Measurements from ENCODE around the gene NHSL1. TPM values are rescaled to one million over a fixed set of nuclear protein-coding genes. Genes with fewer than 3 reads are reported as not detected.

NHSL1 gene
- total and polyA plus RNA-seq, 9 of the 15 experiments (the other 6 are each of a cell fraction or from before 2014, with no cell fraction given) = 0.09 to 0.20 TPM; not detected in 7

DNA sequence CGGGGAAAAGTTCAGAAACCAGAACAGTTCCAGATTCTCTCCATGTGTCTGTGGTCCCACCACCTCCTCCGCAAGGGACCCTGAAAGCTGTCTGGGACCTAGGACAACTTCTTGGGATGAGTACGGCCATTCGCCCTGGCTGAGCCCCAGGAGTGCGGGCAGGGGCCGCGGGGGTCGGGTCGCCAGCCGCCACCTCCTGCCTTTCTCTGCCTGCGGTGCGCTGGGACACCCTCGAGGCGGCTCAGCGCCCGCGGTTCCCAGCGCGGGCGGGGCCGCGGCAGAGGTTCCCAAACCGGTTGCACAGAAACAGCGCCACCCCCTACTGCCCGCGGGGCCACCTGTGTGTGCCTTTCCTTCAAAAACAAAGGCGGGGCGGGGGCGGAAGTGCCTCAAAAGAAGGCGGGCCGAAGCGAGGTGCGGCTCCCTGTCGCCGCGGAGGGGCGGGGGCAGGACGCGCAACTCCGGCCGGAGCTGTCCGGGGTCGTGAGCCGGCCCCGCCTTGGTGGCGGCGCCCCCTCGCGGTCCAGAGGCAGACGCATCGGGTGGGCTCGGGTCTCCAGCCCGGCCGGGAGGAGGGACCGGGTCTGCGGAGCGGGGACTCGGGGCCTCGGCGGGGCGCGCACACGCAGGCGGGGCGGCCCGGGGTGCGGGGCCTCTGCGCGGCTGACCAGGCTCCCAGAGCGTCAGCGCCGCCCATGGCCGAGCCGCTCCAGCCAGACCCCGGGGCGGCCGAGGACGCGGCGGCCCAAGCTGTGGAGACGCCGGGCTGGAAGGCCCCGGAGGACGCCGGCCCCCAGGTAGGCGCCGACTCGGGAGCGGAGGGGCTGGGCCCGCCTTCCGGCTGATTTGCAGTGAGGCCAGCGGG is 95.3 kb downstream of the NHSL1 start, which contains the start of gene HEBP2 (continued):
- TF ChIP-seq, protein P1, sequence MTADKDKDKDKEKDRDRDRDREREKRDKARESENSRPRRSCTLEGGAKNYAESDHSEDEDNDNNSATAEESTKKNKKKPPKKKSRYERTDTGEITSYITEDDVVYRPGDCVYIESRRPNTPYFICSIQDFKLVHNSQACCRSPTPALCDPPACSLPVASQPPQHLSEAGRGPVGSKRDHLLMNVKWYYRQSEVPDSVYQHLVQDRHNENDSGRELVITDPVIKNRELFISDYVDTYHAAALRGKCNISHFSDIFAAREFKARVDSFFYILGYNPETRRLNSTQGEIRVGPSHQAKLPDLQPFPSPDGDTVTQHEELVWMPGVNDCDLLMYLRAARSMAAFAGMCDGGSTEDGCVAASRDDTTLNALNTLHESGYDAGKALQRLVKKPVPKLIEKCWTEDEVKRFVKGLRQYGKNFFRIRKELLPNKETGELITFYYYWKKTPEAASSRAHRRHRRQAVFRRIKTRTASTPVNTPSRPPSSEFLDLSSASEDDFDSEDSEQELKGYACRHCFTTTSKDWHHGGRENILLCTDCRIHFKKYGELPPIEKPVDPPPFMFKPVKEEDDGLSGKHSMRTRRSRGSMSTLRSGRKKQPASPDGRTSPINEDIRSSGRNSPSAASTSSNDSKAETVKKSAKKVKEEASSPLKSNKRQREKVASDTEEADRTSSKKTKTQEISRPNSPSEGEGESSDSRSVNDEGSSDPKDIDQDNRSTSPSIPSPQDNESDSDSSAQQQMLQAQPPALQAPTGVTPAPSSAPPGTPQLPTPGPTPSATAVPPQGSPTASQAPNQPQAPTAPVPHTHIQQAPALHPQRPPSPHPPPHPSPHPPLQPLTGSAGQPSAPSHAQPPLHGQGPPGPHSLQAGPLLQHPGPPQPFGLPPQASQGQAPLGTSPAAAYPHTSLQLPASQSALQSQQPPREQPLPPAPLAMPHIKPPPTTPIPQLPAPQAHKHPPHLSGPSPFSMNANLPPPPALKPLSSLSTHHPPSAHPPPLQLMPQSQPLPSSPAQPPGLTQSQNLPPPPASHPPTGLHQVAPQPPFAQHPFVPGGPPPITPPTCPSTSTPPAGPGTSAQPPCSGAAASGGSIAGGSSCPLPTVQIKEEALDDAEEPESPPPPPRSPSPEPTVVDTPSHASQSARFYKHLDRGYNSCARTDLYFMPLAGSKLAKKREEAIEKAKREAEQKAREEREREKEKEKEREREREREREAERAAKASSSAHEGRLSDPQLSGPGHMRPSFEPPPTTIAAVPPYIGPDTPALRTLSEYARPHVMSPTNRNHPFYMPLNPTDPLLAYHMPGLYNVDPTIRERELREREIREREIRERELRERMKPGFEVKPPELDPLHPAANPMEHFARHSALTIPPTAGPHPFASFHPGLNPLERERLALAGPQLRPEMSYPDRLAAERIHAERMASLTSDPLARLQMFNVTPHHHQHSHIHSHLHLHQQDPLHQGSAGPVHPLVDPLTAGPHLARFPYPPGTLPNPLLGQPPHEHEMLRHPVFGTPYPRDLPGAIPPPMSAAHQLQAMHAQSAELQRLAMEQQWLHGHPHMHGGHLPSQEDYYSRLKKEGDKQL (CRISPR knock-in tag; IDR thresholded peaks at IDR 0.05; ENCODE audit: borderline replicate concordance) = no peak
- TF ChIP-seq SP2 (IDR thresholded peaks at IDR 0.05; ENCODE audit: extremely low read depth, low read depth, low read length, poor library complexity, severe bottlenecking) (peak; percentile 21), CTBP1 (IDR thresholded peaks at IDR 0.05; ENCODE audit: borderline replicate concordance) (peak; percentile 97), GATA2 (CRISPR knock-in tag; IDR thresholded peaks at IDR 0.05) (no peak), ZEB2 (IDR thresholded peaks at IDR 0.05) (peak; percentile 61; the same call in 1 of the 2 replicates), GABPB2 (CRISPR knock-in tag; conservative IDR thresholded peaks at IDR 0.05) (no peak), CEBPB (tag; IDR thresholded peaks at IDR 0.05) (no peak), RHOXF2B (CRISPR knock-in tag; conservative IDR thresholded peaks at IDR 0.05) (no peak), FOXJ2 (tag; IDR thresholded peaks at IDR 0.05) (no peak)
- TF ChIP-seq, protein P2, sequence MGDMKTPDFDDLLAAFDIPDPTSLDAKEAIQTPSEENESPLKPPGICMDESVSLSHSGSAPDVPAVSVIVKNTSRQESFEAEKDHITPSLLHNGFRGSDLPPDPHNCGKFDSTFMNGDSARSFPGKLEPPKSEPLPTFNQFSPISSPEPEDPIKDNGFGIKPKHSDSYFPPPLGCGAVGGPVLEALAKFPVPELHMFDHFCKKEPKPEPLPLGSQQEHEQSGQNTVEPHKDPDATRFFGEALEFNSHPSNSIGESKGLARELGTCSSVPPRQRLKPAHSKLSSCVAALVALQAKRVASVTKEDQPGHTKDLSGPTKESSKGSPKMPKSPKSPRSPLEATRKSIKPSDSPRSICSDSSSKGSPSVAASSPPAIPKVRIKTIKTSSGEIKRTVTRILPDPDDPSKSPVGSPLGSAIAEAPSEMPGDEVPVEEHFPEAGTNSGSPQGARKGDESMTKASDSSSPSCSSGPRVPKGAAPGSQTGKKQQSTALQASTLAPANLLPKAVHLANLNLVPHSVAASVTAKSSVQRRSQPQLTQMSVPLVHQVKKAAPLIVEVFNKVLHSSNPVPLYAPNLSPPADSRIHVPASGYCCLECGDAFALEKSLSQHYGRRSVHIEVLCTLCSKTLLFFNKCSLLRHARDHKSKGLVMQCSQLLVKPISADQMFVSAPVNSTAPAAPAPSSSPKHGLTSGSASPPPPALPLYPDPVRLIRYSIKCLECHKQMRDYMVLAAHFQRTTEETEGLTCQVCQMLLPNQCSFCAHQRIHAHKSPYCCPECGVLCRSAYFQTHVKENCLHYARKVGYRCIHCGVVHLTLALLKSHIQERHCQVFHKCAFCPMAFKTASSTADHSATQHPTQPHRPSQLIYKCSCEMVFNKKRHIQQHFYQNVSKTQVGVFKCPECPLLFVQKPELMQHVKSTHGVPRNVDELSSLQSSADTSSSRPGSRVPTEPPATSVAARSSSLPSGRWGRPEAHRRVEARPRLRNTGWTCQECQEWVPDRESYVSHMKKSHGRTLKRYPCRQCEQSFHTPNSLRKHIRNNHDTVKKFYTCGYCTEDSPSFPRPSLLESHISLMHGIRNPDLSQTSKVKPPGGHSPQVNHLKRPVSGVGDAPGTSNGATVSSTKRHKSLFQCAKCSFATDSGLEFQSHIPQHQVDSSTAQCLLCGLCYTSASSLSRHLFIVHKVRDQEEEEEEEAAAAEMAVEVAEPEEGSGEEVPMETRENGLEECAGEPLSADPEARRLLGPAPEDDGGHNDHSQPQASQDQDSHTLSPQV (IDR thresholded peaks at IDR 0.05) = peak; percentile 59; the same call in 1 of the 2 replicates
- TF ChIP-seq, protein P3, sequence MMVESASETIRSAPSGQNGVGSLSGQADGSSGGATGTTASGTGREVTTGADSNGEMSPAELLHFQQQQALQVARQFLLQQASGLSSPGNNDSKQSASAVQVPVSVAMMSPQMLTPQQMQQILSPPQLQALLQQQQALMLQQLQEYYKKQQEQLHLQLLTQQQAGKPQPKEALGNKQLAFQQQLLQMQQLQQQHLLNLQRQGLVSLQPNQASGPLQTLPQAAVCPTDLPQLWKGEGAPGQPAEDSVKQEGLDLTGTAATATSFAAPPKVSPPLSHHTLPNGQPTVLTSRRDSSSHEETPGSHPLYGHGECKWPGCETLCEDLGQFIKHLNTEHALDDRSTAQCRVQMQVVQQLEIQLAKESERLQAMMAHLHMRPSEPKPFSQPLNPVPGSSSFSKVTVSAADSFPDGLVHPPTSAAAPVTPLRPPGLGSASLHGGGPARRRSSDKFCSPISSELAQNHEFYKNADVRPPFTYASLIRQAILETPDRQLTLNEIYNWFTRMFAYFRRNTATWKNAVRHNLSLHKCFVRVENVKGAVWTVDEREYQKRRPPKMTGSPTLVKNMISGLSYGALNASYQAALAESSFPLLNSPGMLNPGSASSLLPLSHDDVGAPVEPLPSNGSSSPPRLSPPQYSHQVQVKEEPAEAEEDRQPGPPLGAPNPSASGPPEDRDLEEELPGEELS (CRISPR knock-in tag; IDR thresholded peaks at IDR 0.05; ENCODE audit: borderline replicate concordance) = peak; percentile 88; the same call in 1 of the 2 replicates

All from K562 (cell line).